MM.1S (cell line): Measurements from ENCODE around the gene PLPP3.

Experiments
- DNase-seq: peaks from one replicate; pipeline ENCODE4 v3.0.0-alpha.2; 2015
- H2AFZ ChIP-seq: fragments of 300-600 bp; sonication (generic); 2 replicates; pipeline ENCODE4 v1.6.0; 2016; ENCODE audit warnings: antibody characterized with exemption, low read length
- H3F3A ChIP-seq: fragments of 300-600 bp; sonication (generic); 2 replicates; pipeline ENCODE4 v1.6.1; 2016; ENCODE audit warnings: mild to moderate bottlenecking, antibody characterized with exemption, low read length, moderate library complexity, mixed read lengths; ENCODE audit not compliant: insufficient read depth
- H3K27ac ChIP-seq: fragments of 300-600 bp; sonication (generic); 2 replicates; pipeline ENCODE4 v1.5.1; 2016; ENCODE audit warnings: mild to moderate bottlenecking, low read length
- H3K27me3 ChIP-seq: fragments of 300-600 bp; sonication (generic); replicated peaks from 2 replicates; pipeline ENCODE4 v1.6.0; 2016; ENCODE audit warnings: low read length; ENCODE audit not compliant: insufficient read depth
- H3K36me3 ChIP-seq: fragments of 300-600 bp; sonication (generic); replicated peaks from 2 replicates; pipeline ENCODE4 v1.6.1; 2016; ENCODE audit warnings: mild to moderate bottlenecking, low read length, mixed read lengths; ENCODE audit not compliant: insufficient read depth
- H3K4me1 ChIP-seq: fragments of 300-600 bp; sonication (generic); 2 replicates; pipeline ENCODE4 v1.6.1; 2016; ENCODE audit warnings: low read length, mixed read lengths
- H3K4me2 ChIP-seq: fragments of 300-600 bp; sonication (generic); 2 replicates; pipeline ENCODE4 v1.6.0; 2016; ENCODE audit warnings: low read depth, low read length
- H3K4me3 ChIP-seq: fragments of 300-600 bp; sonication (generic); 2 replicates; pipeline ENCODE4 v1.5.1; 2016; ENCODE audit warnings: low read length, mixed read lengths
- H3K79me2 ChIP-seq: fragments of 300-600 bp; sonication (generic); 2 replicates; pipeline ENCODE4 v1.6.1; 2016; ENCODE audit warnings: mixed run types, low read length, mixed read lengths
- H3K9ac ChIP-seq: fragments of 300-600 bp; sonication (generic); 2 replicates; pipeline ENCODE4 v1.6.1; 2016; ENCODE audit warnings: low read length, mixed read lengths
- H3K9me2 ChIP-seq: fragments of 300-600 bp; sonication (generic); replicated peaks from 2 replicates; pipeline ENCODE4 v1.6.1; 2016; ENCODE audit warnings: mild to moderate bottlenecking, low read length, mixed read lengths; ENCODE audit not compliant: insufficient read depth
- H3K9me3 ChIP-seq: fragments of 300-600 bp; sonication (generic); replicated peaks from 2 replicates; pipeline ENCODE4 v1.6.1; 2016; ENCODE audit warnings: mild to moderate bottlenecking, low read length, mixed read lengths; ENCODE audit not compliant: insufficient read depth
- H4K20me1 ChIP-seq: fragments of 300-600 bp; sonication (generic); 2 replicates; pipeline ENCODE4 v1.6.1; 2016; ENCODE audit warnings: mild to moderate bottlenecking, low read length, moderate library complexity, mixed read lengths; ENCODE audit not compliant: insufficient read depth
- EZH2 ChIP-seq: fragments of 300-600 bp; sonication (generic); optimal IDR thresholded peaks from 2 replicates; pipeline ENCODE3; 2017; ENCODE audit warnings: low read depth, mild to moderate bottlenecking, antibody characterized with exemption, low read length, mixed read lengths
- EZH2phosphoT487 ChIP-seq: fragments of 300-600 bp; sonication (generic); IDR thresholded peaks from 2 replicates; pipeline ENCODE4 v1.6.1; 2018; ENCODE audit warnings: antibody characterized with exemption, low read length
- TF ChIP-seq, protein P1 (sequence below): fragments of 300-600 bp; sonication (generic); IDR thresholded peaks from 2 replicates; pipeline ENCODE4 v1.5.1; 2016; ENCODE audit warnings: antibody characterized with exemption, low read length, mixed read lengths

Gene PLPP3

GRCh38 chr1:56547977-56548376 lies 31.4 kb downstream of the PLPP3 start:
- H3K27ac ChIP-seq, result no peak overlapping the region
- H3K9me3 ChIP-seq, result no peaks in the 10 kb centered on the region
- no peak overlapping the region for H2AFZ ChIP-seq
- TF ChIP-seq, protein P1, sequence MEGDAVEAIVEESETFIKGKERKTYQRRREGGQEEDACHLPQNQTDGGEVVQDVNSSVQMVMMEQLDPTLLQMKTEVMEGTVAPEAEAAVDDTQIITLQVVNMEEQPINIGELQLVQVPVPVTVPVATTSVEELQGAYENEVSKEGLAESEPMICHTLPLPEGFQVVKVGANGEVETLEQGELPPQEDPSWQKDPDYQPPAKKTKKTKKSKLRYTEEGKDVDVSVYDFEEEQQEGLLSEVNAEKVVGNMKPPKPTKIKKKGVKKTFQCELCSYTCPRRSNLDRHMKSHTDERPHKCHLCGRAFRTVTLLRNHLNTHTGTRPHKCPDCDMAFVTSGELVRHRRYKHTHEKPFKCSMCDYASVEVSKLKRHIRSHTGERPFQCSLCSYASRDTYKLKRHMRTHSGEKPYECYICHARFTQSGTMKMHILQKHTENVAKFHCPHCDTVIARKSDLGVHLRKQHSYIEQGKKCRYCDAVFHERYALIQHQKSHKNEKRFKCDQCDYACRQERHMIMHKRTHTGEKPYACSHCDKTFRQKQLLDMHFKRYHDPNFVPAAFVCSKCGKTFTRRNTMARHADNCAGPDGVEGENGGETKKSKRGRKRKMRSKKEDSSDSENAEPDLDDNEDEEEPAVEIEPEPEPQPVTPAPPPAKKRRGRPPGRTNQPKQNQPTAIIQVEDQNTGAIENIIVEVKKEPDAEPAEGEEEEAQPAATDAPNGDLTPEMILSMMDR, result no peak
- TF ChIP-seq EZH2, result no peak
- H3K9ac ChIP-seq, result no peak overlapping the region
- H3K36me3 ChIP-seq, result no peaks in the 10 kb centered on the region
- no peaks in the 10 kb centered on the region for H3F3A ChIP-seq
- no peaks in the 10 kb centered on the region for H3K4me1 ChIP-seq
- no peak overlapping the region for H3K4me2 ChIP-seq
- DNase-seq, result no peak
- no peaks in the 10 kb centered on the region for H3K27me3 ChIP-seq
- no peak overlapping the region for H3K4me3 ChIP-seq
- H3K79me2 ChIP-seq, result no peaks in the 10 kb centered on the region
- no peaks in the 10 kb centered on the region for H4K20me1 ChIP-seq
- H3K9me2 ChIP-seq, result no peaks in the 10 kb centered on the region

DNA sequence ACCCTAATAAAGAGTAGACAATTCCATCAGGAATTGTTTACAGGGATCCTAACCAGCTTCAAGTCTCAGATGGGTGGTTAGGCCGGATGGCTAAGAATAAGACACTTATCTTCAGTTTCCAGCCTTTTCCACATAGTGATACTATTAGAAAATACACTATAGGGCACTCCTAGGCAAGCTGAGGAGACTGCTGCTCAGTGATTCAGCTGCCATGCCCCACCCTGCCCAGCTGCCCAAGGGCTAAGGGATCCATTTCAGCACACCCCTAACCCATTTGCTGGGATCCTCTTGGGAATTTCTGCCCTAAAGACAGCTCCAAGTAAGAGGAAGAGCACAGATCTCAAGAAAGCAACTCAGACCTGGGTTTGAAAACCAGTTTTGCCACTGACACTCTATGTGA lies 31.9 kb downstream of the PLPP3 start:
- Histone ChIP-seq H3K36me3 (no peaks in the 10 kb centered on the region), H3K4me1 (no peaks in the 10 kb centered on the region), H3K27ac (no peak overlapping the region), H3K9me3 (no peaks in the 10 kb centered on the region), H2AFZ (no peak overlapping the region), H3K9me2 (no peaks in the 10 kb centered on the region), H3K4me2 (no peak overlapping the region), H3K4me3 (no peak overlapping the region), H3K27me3 (no peaks in the 10 kb centered on the region), H3K79me2 (no peaks in the 10 kb centered on the region), H3K9ac (no peak overlapping the region), H4K20me1 (no peaks in the 10 kb centered on the region), H3F3A (no peaks in the 10 kb centered on the region)
- TF ChIP-seq, protein P1, result no peak
- no peak for TF ChIP-seq EZH2
- TF ChIP-seq EZH2phosphoT487, result no peak
- DNase-seq, result no peak

DNA sequence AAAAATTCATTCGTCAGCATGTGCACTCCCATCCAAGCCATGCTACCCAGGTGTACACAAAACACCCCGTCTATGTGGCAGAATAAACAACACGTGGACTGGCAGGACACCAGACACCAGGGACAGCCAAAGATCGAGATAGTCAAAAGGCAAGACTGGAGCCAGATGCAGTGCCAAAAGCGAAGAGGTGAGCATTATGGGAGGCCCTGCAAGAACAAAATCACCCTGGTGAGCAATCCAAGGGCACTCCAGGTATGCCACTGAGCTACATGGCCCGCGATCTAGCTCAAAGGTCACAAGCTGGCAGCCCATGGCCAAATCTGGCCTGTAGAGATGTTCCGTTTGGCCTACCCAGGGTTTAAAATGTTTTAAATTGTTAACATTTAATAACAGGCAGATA lies 33.7 kb downstream of the PLPP3 start:
- no peak overlapping the region for H2AFZ ChIP-seq
- no peak for TF ChIP-seq EZH2phosphoT487
- no peak for TF ChIP-seq EZH2
- TF ChIP-seq, protein P1, result no peak
- no peaks in the 10 kb centered on the region for H3K79me2 ChIP-seq
- H3K27me3 ChIP-seq, result no peaks in the 10 kb centered on the region
- no peak for DNase-seq
- H3F3A ChIP-seq, result no peaks in the 10 kb centered on the region
- no peak overlapping the region for H3K4me3 ChIP-seq
- no peaks in the 10 kb centered on the region for H3K9me2 ChIP-seq
- H3K4me1 ChIP-seq, result no peaks in the 10 kb centered on the region
- H3K27ac ChIP-seq, result no peak overlapping the region
- no peaks in the 10 kb centered on the region for H3K36me3 ChIP-seq
- H3K9me3 ChIP-seq, result no peaks in the 10 kb centered on the region
- H3K4me2 ChIP-seq, result no peak overlapping the region
- H3K9ac ChIP-seq, result no peak overlapping the region
- H4K20me1 ChIP-seq, result no peaks in the 10 kb centered on the region
